ENCODE measurements around the gene SLC44A4.

- TF ChIP-seq CTCF (conservative IDR thresholded peaks at IDR 0.05): no peak
- no peak for TF ChIP-seq ZFX (IDR thresholded peaks at IDR 0.05)
Measured at GRCh38 chr6:31861150-31861549, 17.6 kb downstream of the SLC44A4 start.
